AG09309 (cell line): ENCODE measurements around the gene GPR180.

Source experiments
- DNase-seq: peaks from one replicate; pipeline ENCODE4 v3.0.0-alpha.2; 2010; ENCODE audit warnings: low read depth
- H3K4me3 ChIP-seq: 2 replicates; pipeline ENCODE4 v1.5.1; 2011; ENCODE audit warnings: mild to moderate bottlenecking, low read depth, low read length, moderate library complexity; ENCODE audit not compliant: control insufficient read depth
- TF ChIP-seq, protein P1 (sequence below): IDR thresholded peaks from 2 replicates; pipeline ENCODE4 v1.5.1; 2011; ENCODE audit warnings: mild to moderate bottlenecking, low read depth, low read length, inconsistent platforms; ENCODE audit not compliant: insufficient read depth, control insufficient read depth; ENCODE audit errors: missing control alignments

Gene GPR180

GRCh38 chr13:94579063-94579462, 22.6 kb upstream of the GPR180 start:
- TF ChIP-seq, protein P1, sequence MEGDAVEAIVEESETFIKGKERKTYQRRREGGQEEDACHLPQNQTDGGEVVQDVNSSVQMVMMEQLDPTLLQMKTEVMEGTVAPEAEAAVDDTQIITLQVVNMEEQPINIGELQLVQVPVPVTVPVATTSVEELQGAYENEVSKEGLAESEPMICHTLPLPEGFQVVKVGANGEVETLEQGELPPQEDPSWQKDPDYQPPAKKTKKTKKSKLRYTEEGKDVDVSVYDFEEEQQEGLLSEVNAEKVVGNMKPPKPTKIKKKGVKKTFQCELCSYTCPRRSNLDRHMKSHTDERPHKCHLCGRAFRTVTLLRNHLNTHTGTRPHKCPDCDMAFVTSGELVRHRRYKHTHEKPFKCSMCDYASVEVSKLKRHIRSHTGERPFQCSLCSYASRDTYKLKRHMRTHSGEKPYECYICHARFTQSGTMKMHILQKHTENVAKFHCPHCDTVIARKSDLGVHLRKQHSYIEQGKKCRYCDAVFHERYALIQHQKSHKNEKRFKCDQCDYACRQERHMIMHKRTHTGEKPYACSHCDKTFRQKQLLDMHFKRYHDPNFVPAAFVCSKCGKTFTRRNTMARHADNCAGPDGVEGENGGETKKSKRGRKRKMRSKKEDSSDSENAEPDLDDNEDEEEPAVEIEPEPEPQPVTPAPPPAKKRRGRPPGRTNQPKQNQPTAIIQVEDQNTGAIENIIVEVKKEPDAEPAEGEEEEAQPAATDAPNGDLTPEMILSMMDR = no peak
- no peak for DNase-seq
- no peak overlapping the region for H3K4me3 ChIP-seq

GRCh38 chr13:94583926-94584325, 17.7 kb upstream of the GPR180 start:
- DNase-seq = no peak
- TF ChIP-seq, protein P1 = no peak
- H3K4me3 ChIP-seq = no peak overlapping the region

DNA sequence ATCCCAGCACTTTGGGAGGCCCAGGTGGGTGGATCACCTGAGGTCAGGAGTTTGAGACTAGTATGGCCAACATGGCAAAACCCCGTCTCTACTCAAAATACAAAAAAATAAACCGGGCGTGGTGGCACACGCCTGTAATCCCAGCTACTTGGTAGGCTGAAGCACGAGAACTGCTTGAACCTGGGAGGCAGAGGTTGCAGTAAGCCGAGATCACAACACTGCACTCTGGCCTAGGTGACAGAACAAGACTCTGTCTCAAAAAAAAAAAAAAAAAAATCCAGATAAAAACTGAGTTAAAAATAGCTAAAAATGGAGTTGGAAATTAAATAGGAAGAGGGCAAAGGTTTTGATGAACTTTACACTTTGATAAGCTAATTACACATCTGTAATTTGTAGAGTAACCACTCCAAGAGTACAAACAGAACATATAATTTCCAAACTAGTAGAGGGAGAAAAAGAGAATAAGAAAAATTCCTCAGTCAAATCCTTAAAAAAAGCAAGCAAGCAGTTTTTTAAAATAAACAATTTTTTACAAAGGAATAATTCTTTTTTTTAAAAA, 16.0 kb upstream of the GPR180 start:
- TF ChIP-seq, protein P1 = no peak
- H3K4me3 ChIP-seq = no peak overlapping the region
- no peak for DNase-seq

DNA sequence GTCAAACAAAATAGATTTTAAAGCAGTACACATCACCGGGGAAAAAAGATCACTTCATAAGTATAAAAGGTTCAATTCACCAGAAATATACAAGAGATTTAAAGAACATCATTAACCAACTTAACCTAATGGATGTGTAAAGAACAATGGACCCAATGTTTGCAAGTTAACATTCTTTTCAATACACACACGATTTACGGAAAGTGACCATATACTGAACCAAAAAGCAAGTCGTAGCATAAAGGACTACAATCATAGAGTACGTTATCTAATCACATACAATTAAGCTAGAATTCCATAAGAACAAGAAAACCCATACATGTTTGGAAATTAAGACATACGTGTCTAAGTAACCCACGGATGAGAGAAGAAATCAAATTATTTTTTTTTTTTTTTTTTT, 15.3 kb upstream of the GPR180 start:
- TF ChIP-seq, protein P1 = no peak
- DNase-seq = no peak
- H3K4me3 ChIP-seq = no peak overlapping the region

GRCh38 chr13:94588541-94588940, 13.1 kb upstream of the GPR180 start:
- no peak overlapping the region for H3K4me3 ChIP-seq
- no peak for DNase-seq
- TF ChIP-seq, protein P1 = no peak

DNA sequence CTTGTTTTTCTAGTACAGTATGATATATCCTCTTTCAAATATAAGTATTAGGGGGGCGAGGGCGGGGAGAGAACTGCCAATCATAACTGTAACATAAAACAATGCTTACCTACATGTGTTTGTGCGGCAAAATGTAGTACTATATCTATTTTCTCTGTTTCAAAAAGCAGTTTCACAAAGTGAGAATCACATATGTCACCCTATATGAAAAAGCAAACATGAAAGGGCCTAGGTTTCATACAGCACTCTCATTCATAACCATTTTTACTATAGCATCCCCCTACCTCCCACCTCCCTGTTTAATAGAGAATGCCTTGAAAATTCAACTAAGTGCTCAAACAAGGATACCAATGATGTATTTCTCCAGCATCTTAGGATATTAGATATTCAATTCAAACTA, 10.9 kb upstream of the GPR180 start:
- no peak overlapping the region for H3K4me3 ChIP-seq
- TF ChIP-seq, protein P1 = no peak
- DNase-seq = no peak
